Activated T-cell treated with anti-CD3 and anti-CD28 coated beads, Interleukin-2, amount 50 U/mL, for 72 hours (primary cell): ENCODE measurements around the gene APBB2. TPM values are rescaled to one million over a fixed set of nuclear protein-coding genes. Genes with fewer than 3 reads are reported as not detected.

ENCODE experiments used
- ATAC-seq, 2 donors: fragments of 150-1000 bp; cut with Tn5 transposase; replicated peaks in 1 of 2; 2 replicates each; pipeline ENCODE4 v1.10.0; 2021; ENCODE audit warnings: moderate library complexity in 2 of 2, mild to moderate bottlenecking in 1 of 2
- DNase-seq, 2 donors: peaks; one replicate each; pipeline ENCODE4 v3.0.0; 2021 to 2022; ENCODE audit warnings: mixed read lengths in 1 of 2
- H3K27ac Mint-ChIP-seq: one replicate; pipeline ENCODE4 v1.8.0; 2022; ENCODE audit warnings: mild to moderate bottlenecking, moderate library complexity, mixed read lengths
- H3K27me3 Mint-ChIP-seq: one replicate; pipeline ENCODE4 v1.8.0; 2022; ENCODE audit warnings: low read depth, mixed read lengths
- H3K36me3 Mint-ChIP-seq, 2 donors: one replicate each; pipeline ENCODE4 v1.8.0; 2022; ENCODE audit warnings: mixed read lengths in 2 of 2, mild to moderate bottlenecking in 1 of 2; ENCODE audit not compliant: insufficient read depth in 2 of 2
- H3K4me1 Mint-ChIP-seq: one replicate; pipeline ENCODE4 v1.8.0; 2022; ENCODE audit warnings: low read depth, mixed read lengths
- H3K4me3 Mint-ChIP-seq, 2 donors: one replicate each; pipeline ENCODE4 v1.8.0; 2022; ENCODE audit warnings: mild to moderate bottlenecking in 2 of 2, mixed read lengths in 2 of 2, moderate library complexity in 2 of 2
- H3K9me3 Mint-ChIP-seq, 2 donors: one replicate each; pipeline ENCODE4 v1.8.0; 2022; ENCODE audit warnings: mixed read lengths in 2 of 2
- total RNA-seq, 2 donors: library from RNA; stranded (reverse); gene quantifications; one replicate each; pipeline ENCODE4 v1.2.3, GENCODE V29; 2022

The APBB2 gene
- 1 to 10 TPM; 6.8 to 8.6 TPM for total RNA-seq

DNA sequence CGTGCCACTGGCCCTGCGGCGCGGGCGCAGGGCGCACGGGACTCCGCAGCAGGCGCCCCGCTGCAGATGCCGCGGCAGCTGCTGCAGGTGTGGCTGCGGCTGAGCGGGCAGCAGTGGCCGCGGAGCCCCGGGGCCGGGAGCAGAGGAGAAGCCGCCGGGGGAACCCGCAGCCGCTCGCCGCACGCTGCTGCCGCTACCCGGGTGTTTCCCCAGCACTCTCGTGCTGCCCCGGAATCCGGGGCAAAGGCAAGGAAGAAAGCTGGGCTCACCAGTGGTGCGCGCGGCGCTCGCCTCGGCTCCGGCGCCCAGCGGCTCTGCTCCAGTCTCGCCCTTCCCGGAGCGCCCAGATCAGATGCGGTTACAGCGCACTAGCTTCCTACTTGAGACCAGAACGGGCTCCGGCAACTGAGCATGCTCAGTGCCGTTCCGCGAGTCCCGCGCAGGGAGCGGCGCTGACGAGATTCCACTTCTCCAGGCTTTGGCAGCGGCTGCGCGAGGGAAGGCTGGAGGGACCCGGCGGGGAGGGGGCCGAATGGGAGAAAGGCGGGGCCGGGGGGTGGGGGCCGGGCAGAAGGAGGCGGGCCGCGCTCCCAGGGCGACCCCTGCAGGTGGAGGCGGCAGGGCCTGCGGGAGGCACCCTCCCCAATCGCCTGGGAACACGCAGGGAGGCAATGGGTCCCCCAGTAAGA lies at the start of gene APBB2:
APBB2 (minus strand) TSS at position 407 of the 689 bp plus-strand sequence. CDS start 181,288 bp downstream, outside the sequence.
- ATAC-seq, result peak; percentile 70 to 77
- peaks cover 62% of the 10 kb centered on the region for H3K27me3 Mint-ChIP-seq
- H3K27ac Mint-ChIP-seq, result no peak within 1 kb of the TSS
- H3K4me3 Mint-ChIP-seq, result peak within 1 kb of the TSS; percentile 90 to 97
- DNase-seq, result peak; percentile 74 to 78
- H3K4me1 Mint-ChIP-seq, result peaks cover 26% of the 10 kb centered on the region
- H3K9me3 Mint-ChIP-seq, result no peaks in the 10 kb centered on the region
- H3K36me3 Mint-ChIP-seq, result peaks cover 2 to 3% of the 10 kb centered on the region in 2 donors

DNA sequence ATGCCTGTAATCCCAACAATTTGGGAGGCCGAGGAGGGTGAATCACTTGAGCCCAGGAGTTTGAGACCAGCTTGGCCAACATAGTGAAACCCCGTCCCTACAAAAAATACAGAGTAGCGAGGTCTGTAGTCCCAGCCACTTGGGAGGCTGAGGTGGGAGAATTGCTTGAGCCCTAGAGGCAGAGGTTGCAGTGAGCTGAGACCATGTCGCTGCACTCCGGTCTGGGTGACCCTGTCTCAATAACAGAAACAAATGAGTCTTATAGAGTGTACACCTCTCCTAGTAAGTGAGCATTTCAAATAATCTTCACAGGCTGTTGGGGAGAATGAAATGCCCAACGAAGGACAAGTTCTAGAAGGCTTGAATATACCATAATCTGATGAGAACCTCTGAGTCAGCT lies 47.9 kb upstream of the APBB2 start:
- no peak for ATAC-seq
- peaks cover 8% of the 10 kb centered on the region for H3K4me1 Mint-ChIP-seq
- no peak overlapping the region for H3K27ac Mint-ChIP-seq
- H3K36me3 Mint-ChIP-seq, result no peaks in the 10 kb centered on the region
- no peak for DNase-seq
- no peaks in the 10 kb centered on the region for H3K9me3 Mint-ChIP-seq
- H3K4me3 Mint-ChIP-seq, result no peak overlapping the region
- peaks cover 44% of the 10 kb centered on the region for H3K27me3 Mint-ChIP-seq

DNA sequence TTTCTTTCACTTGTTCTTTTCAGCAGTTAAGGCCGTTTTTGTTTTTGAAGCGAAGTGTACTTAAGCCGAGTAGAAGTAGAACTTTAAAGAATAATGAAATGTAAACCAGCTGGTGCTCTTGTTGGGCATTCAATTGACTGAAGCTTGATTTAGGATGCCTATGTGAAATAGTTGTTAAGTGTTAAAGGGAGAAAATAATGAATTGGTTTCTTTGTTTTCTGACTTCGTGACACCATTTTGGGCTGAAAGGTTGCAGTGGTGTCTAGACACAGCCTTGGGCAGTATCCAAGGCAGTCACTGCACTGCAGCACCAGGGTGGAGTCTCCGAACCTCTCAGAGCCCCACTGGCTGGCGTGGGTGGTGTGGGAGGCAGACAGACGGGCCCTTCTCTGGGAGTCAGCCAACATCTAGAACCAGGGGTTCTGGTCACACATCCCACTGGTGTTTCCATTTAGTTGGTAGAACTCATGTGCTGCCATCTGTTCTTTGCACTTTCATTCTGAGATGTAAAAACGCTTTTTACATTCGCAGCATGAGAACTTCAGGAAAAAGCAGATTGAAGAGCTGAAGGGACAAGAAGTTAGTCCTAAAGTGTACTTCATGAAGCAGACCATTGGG lies 45.9 kb upstream of the APBB2 start:
- H3K4me3 Mint-ChIP-seq, result no peak overlapping the region
- H3K36me3 Mint-ChIP-seq, result peaks cover 0 to 2% of the 10 kb centered on the region in 2 donors
- DNase-seq (no peak), ATAC-seq (no peak)
- H3K27ac Mint-ChIP-seq, result no peak overlapping the region
- peaks cover 57% of the 10 kb centered on the region for H3K27me3 Mint-ChIP-seq
- peaks cover 8% of the 10 kb centered on the region for H3K4me1 Mint-ChIP-seq
- H3K9me3 Mint-ChIP-seq, result no peaks in the 10 kb centered on the region

DNA sequence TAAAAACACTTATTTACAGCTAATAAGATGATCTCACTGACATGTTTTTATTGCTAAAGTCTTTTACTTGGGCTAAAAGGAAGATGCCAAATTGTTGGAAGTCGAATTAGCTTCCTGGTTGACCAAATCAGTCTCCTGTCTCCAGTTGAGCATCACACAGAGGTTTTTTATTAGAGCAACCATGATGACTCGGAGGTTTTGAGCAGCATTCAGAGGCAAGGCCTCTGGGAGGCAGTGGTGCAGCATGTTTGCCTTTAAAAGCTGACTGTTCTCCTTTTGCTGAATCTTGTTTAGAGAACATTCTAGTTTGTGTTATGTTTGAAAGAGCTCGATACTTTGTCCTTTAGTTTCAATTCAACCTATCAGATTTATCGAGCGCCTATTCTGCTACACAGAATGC lies 44.4 kb upstream of the APBB2 start:
- ATAC-seq (no peak), DNase-seq (peak in 1 of 2 donors; percentile 1)
- no peak overlapping the region for H3K4me3 Mint-ChIP-seq
- H3K27ac Mint-ChIP-seq, result no peak overlapping the region
- peaks cover 62% of the 10 kb centered on the region for H3K27me3 Mint-ChIP-seq
- H3K36me3 Mint-ChIP-seq, result peaks cover 0 to 2% of the 10 kb centered on the region in 2 donors
- H3K9me3 Mint-ChIP-seq, result no peaks in the 10 kb centered on the region
- H3K4me1 Mint-ChIP-seq, result peaks cover 8% of the 10 kb centered on the region

DNA sequence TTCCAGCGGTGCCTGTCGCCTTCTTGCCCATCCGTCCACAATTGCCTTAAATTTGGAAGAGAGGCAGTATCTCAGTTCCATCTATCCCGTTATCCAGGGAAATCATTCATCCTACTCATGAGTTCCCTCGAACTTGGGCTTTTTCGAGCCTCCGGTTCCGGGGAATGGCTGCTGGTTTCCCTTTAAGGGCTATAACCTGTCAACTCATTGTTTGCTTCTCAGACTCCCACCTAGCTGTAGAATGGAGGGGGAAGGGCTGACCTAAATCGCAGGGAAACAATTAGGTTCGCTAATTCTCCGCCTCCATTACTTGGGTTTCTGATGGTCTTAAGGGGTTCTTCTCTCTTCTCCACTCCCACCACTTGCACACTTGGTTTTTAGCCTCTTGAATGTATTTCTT lies 43.6 kb upstream of the APBB2 start:
- H3K36me3 Mint-ChIP-seq, result peaks cover 0 to 2% of the 10 kb centered on the region in 2 donors
- H3K9me3 Mint-ChIP-seq, result no peaks in the 10 kb centered on the region
- H3K27ac Mint-ChIP-seq, result no peak overlapping the region
- peak overlapping the region; percentile 82 for H3K4me3 Mint-ChIP-seq
- DNase-seq, result no peak
- ATAC-seq, result no peak
- H3K27me3 Mint-ChIP-seq, result peaks cover 54% of the 10 kb centered on the region
- peaks cover 8% of the 10 kb centered on the region for H3K4me1 Mint-ChIP-seq

DNA sequence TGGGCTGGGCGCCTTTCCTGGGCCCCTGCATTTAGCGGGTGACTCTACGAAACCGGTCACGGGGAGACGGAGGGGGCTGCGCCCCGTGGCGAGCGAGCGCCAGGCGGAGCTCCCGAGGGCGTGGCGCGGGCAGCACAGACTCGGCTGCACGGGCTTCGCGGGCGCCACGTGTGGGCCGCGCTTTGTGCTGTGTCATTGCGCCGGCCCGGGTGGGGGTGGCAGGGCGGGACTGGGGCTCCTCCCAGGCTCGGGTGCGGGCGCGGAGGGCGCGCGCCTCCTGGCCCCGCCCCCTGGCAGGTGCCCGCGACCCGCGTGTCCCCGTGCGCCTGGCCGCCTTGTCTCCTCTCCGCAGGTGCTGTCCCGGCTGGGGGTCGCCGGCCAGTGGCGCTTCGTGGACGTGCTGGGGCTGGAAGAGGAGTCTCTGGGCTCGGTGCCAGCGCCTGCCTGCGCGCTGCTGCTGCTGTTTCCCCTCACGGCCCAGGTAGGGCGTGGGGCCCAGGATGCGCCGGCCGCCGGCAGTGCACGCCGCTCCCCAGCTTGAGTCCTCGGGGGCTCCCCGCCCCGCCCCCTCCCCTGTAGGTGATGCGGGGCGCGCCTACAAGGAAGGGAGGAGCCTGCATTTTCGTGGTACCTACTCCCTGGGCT lies 43.0 kb upstream of the APBB2 start:
- H3K36me3 Mint-ChIP-seq, result peaks cover 0 to 2% of the 10 kb centered on the region in 2 donors
- no peak overlapping the region for H3K27ac Mint-ChIP-seq
- H3K4me3 Mint-ChIP-seq, result peak overlapping the region; percentile 82
- peaks cover 8% of the 10 kb centered on the region for H3K4me1 Mint-ChIP-seq
- H3K27me3 Mint-ChIP-seq, result peaks cover 54% of the 10 kb centered on the region
- peak; percentile 39 to 43 for DNase-seq
- no peaks in the 10 kb centered on the region for H3K9me3 Mint-ChIP-seq
- ATAC-seq, result peak; percentile 80 to 83

DNA sequence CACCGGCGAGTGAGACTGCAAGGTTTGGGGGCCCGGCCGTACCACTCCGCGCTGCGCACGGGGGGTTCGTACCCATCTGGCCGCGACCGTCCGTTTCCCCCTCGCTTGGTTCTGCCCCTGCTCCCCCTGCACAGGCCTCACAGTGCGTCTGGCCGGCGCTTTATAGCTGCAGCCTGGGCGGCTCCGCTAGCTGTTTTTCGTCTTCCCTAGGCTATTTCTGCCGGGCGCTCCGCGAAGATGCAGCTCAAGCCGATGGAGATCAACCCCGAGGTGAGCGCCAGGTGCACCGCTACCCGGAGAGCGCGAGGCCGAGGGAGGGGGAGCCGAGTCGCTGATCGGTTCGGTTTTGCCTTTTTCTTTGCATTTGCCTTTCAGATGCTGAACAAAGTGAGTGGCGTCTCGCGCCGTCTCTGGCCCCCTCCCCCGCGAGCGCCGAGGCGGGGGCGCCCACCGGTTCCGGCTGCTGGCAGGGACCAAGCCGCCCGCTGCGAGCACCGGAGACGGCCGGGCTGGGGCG lies 42.5 kb upstream of the APBB2 start, which contains the start of gene UCHL1:
UCHL1 (plus strand) TSS at position 189 of the 517 bp plus-strand sequence; CDS start at position 238, 49 bp downstream.
- ATAC-seq (peak; percentile 61 to 63), DNase-seq (peak; percentile 29 to 38)
- Mint-ChIP-seq H3K36me3 (peaks cover 0 to 2% of the 10 kb centered on the region in 2 donors), H3K27ac (no peak within 1 kb of the TSS), H3K4me3 (peak within 1 kb of the TSS; percentile 82), H3K27me3 (peaks cover 54% of the 10 kb centered on the region), H3K9me3 (peaks cover 0 to 1% of the 10 kb centered on the region in 2 donors), H3K4me1 (peaks cover 8% of the 10 kb centered on the region)

DNA sequence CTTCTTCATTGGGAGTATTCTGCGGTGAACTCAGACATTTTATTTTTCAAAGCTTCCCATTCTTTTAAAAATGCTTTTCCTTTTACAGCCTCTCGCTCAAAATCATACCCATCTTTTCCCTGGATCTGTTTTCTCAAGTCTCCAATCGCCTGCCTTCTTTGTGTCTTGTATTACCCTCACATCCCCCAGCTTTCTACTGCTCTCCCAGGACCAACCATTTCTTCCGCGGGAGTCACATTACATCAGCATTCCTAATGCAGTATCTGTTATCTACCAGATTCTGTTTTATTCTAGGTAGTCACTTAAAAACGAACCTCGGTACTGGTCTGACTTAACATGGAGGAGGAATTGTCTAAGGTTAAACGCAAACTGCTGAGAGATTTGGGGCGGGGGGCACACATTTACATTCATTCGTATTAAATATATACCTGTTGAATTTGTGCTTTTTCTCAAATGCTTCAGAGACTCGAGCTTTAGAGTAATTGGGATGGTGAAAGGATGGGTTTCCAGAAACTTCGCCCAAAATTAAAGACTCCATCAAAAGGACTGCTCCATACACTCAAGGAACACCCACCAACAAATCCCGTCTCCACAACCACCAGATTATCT lies 41.9 kb upstream of the APBB2 start:
- H3K27ac Mint-ChIP-seq, result no peak overlapping the region
- ATAC-seq (no peak), DNase-seq (no peak)
- H3K4me3 Mint-ChIP-seq, result peak overlapping the region; percentile 73
- peaks cover 49% of the 10 kb centered on the region for H3K27me3 Mint-ChIP-seq
- peaks cover 8% of the 10 kb centered on the region for H3K4me1 Mint-ChIP-seq
- peaks cover 0 to 1% of the 10 kb centered on the region in 2 donors for H3K9me3 Mint-ChIP-seq
- H3K36me3 Mint-ChIP-seq, result peaks cover 0 to 2% of the 10 kb centered on the region in 2 donors

DNA sequence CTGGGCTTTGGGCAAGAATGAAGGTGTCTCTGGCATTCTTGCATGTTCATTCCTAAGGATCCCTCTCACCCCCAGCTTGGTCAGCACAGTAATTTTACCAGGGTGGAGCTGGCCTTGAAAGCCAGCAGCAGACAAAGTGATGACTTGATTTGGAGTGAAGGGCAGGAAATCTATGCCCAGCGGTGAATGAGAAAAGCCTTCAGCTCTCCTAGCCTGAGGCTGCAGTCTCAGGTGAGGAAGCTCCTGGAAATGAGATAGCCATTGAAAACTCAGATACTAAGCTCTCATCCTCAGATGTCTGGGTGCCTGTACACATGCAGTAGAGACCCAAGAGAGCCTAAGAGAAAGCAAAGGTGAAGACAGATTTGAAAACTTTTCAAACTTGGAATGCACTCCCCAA lies 31.6 kb upstream of the APBB2 start:
- no peak for DNase-seq
- no peaks in the 10 kb centered on the region for H3K9me3 Mint-ChIP-seq
- no peak overlapping the region for H3K27ac Mint-ChIP-seq
- ATAC-seq, result no peak
- H3K36me3 Mint-ChIP-seq, result no peaks in the 10 kb centered on the region
- H3K4me1 Mint-ChIP-seq, result no peaks in the 10 kb centered on the region
- no peak overlapping the region for H3K4me3 Mint-ChIP-seq
- peaks cover 24% of the 10 kb centered on the region for H3K27me3 Mint-ChIP-seq

DNA sequence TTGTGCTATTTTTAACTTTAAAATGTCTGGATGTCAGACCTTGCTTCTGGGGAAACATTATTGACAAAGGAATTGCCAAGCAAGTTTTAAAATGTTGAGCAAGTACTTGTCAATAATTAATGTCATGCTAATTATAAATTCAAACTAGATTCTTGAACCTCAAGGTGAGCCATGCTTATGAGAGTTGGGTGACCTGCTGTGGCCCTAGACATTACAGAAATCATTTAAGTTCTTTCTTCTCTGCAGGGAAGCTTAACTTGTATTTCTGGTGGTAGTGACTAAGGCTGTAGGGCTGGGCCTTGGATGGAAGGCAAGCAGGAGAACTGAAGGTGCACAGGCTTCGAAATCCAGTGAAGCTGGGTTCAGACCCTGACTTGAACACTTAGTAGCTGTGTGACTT lies 27.6 kb upstream of the APBB2 start:
- no peak overlapping the region for H3K4me3 Mint-ChIP-seq
- no peaks in the 10 kb centered on the region for H3K4me1 Mint-ChIP-seq
- H3K9me3 Mint-ChIP-seq, result no peaks in the 10 kb centered on the region
- DNase-seq (no peak), ATAC-seq (no peak)
- H3K36me3 Mint-ChIP-seq, result no peaks in the 10 kb centered on the region
- H3K27ac Mint-ChIP-seq, result no peak overlapping the region
- peaks cover 9% of the 10 kb centered on the region for H3K27me3 Mint-ChIP-seq

DNA sequence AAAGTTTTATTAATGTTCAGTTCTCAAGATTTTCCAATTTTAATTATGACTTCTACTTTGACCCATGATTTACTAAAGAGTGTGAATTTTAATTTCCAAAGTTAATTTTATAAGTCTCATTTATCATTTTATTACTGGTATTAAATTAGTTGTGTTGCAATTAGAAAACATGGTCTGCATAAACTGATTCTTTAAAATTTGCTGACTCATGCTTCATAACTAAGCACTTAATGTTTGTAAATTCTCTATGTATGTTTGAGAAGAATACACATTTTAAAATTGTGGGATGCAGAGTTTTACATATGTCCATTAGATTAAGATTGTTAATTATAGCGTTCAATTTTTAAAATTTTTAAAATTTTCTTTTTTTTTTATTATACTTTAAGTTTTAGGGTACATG lies 22.2 kb upstream of the APBB2 start:
- Mint-ChIP-seq H3K4me3 (no peak overlapping the region), H3K36me3 (no peaks in the 10 kb centered on the region), H3K27ac (no peak overlapping the region), H3K4me1 (no peaks in the 10 kb centered on the region), H3K27me3 (peaks cover 7% of the 10 kb centered on the region), H3K9me3 (no peaks in the 10 kb centered on the region)
- ATAC-seq (no peak), DNase-seq (no peak)

DNA sequence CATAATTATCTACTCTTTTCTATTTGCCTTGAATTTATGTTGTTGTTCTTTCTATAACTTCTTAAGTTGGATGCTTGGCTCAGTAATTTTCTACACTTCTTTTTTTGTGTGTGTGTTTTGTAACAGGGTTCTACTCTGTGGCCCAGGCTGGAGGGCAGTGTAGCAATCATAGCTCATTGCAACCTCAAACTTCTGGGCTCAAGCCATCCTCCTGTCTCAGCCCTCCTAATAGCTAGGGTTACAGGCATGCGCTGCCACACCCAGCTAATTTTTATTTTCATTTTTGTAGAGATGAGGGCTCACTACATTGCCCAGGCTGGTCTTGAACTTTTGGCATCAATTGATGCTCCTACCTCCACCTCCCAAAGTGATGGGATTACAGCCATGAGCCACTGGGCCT lies 21.7 kb upstream of the APBB2 start:
- Mint-ChIP-seq H3K9me3 (no peaks in the 10 kb centered on the region), H3K4me3 (no peak overlapping the region), H3K4me1 (no peaks in the 10 kb centered on the region), H3K36me3 (no peaks in the 10 kb centered on the region), H3K27me3 (peaks cover 7% of the 10 kb centered on the region), H3K27ac (no peak overlapping the region)
- ATAC-seq, result no peak
- no peak for DNase-seq

DNA sequence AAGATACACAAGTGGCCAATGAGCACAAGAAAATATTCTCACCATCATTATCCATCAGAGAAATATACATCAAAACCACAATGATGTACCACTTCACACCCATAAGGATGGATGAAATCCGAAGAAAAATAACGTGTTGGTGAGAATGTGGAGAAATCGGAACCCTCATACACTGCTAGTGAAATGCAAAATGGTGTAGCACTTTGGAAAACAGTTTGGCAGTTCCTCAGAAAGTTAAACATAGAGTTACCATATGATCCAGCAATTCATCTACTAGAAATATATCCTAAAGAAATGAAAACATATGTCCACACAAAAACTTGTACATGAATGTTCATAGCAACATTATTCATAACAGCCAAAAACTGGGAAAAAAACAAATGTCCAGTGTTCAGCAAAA lies 18.5 kb upstream of the APBB2 start:
- Mint-ChIP-seq H3K4me3 (no peak overlapping the region), H3K27ac (no peak overlapping the region), H3K4me1 (no peaks in the 10 kb centered on the region), H3K27me3 (peaks cover 7% of the 10 kb centered on the region), H3K36me3 (no peaks in the 10 kb centered on the region), H3K9me3 (no peaks in the 10 kb centered on the region)
- DNase-seq, result no peak
- ATAC-seq, result no peak
